Breast epithelium (tissue), 4 donors: ENCODE measurements around the gene RANBP1. TPM values are rescaled to one million over a fixed set of nuclear protein-coding genes. Genes with fewer than 3 reads are reported as not detected.

Experiments used
- DNase-seq, 2 donors: peaks; one replicate each; pipeline ENCODE4 v3.0.0-alpha.2; 2019; ENCODE audit warnings: low spot score in 2 of 2
- H3K27ac ChIP-seq, 2 donors: fragments of 200-600 bp; sonication (generic) in 1 of 2; one replicate each; pipeline ENCODE4 v1.5.1; 2016 to 2019; ENCODE audit warnings: mild to moderate bottlenecking in 1 of 2
- H3K27me3 ChIP-seq, 2 donors: fragments of 200-600 bp; sonication (generic) in 1 of 2; one replicate each; pipeline versions ENCODE4 v1.5.1 to v1.6.0; 2017 to 2019; ENCODE audit warnings: control low read depth in 1 of 2, mild to moderate bottlenecking in 1 of 2
- H3K36me3 ChIP-seq: fragments of 200-600 bp; one replicate; pipeline ENCODE4 v1.5.1; 2019
- H3K4me1 ChIP-seq, 2 donors: fragments of 200-600 bp; sonication (generic); one replicate each; pipeline ENCODE4 v1.5.1; 2016 to 2019; ENCODE audit warnings: control low read depth in 1 of 2
- H3K4me3 ChIP-seq, 3 donors: fragments of 200-600 bp; sonication (generic); 1 replicate in 2 of 3; 2 replicates in 1 of 3; pipeline ENCODE4 v1.5.1; 2016 to 2019; ENCODE audit warnings: mild to moderate bottlenecking in 3 of 3, moderate library complexity in 2 of 3
- H3K9me3 ChIP-seq, 2 donors: fragments of 200-600 bp; sonication (generic) in 1 of 2; one replicate each; pipeline ENCODE4 v1.5.1; 2016 to 2019; ENCODE audit warnings: control low read depth in 1 of 2
- CTCF ChIP-seq, 3 donors: fragments of 450-650 bp; IDR thresholded peaks; one replicate each; pipeline ENCODE4 v1.5.1; 2016 to 2017; ENCODE audit warnings: antibody characterized with exemption in 3 of 3, mild to moderate bottlenecking in 3 of 3, moderate library complexity in 3 of 3
- POLR2A ChIP-seq: fragments of 450-650 bp; IDR thresholded peaks from one replicate; pipeline ENCODE4 v1.6.1; 2016; ENCODE audit warnings: antibody characterized with exemption, mild to moderate bottlenecking, moderate library complexity
- POLR2AphosphoS5 ChIP-seq, 3 donors: sonication (generic); formaldehyde crosslinking; IDR thresholded peaks; one replicate each; pipeline ENCODE4 v1.6.1; 2017; ENCODE audit warnings: antibody characterized with exemption in 3 of 3
- intact Hi-C: fragments of 100-400 bp; cut with DNase I; formaldehyde crosslinking; loops from one replicate; pipeline ENCODE4 v1.15.1; 2023; ENCODE audit warnings: low total_unique reads
- total RNA-seq, 3 donors: library from RNA; depleted of rRNA; stranded (reverse); fragments of >200 nt; gene quantifications; one replicate each; pipeline ENCODE4 v1.1.0, GENCODE V29; 2016

The RANBP1 gene
- total RNA-seq, 3 donors from 2014 or later, result 131 to 202 (median 146) TPM

- H3K27ac ChIP-seq, result no peak overlapping the region
- no peak for DNase-seq
- no peaks in the 10 kb centered on the region for H3K4me1 ChIP-seq
- H3K27me3 ChIP-seq, result no peaks in the 10 kb centered on the region
- no peaks in the 10 kb centered on the region for H3K9me3 ChIP-seq
- peaks cover 12% of the 10 kb centered on the region for H3K36me3 ChIP-seq
- no peak overlapping the region for H3K4me3 ChIP-seq
- intact Hi-C loops, result no loop called here
- TF ChIP-seq POLR2A, result no peak
- no peak for TF ChIP-seq CTCF (IDR thresholded peaks at IDR 0.05)
- TF ChIP-seq POLR2AphosphoS5 (IDR thresholded peaks at IDR 0.05), result no peak
These were observed 7.1 kb upstream of the RANBP1 start for GRCh38 chr22:20108757-20109230.

DNA sequence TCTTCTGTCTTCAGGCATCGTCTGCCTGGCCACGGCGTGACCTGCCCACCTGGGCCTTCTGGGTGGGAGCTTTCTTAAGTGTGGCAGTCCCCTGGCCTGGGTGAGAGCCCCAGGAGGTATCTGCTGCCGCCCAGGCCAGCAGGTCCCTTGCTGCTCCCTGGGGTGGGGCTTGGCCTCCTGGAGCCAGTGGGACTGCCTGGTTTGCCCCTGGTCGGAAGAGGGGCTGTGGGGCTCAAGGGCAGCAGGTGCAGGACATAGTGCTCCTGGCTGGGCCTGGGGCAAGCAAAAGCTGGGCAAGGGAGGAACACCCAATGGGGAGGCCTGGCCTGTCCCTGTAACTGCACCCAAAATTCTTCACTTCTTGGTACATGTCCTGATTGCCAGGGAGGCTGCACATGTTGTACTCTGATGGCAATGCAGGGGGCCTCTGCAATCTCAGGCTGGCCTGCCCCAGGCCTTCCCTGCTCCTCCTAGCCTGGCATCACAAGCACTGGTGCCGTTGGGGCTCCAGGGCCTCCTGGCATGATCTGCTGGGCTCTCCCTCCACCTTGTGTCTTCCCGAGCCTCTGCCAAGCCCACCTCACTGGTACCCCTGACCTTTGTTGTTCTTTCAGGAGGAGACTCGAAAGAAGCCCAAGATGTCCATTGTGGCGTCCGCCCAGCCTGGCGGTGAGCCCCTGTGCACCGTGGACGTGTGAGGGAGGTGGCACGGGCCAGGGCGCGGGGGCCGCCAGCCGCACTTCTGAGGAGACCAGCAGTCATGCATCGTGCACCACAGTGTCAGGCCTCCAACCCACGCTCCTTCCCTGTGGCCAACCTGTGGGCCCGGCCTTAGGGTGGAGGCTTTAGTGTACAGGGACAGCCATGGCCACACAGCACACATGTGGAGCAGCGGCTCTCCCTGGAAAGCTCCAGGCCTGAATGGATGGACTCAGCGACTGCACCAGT is 6.2 kb upstream of the RANBP1 start:
- TF ChIP-seq POLR2A (no peak), CTCF (IDR thresholded peaks at IDR 0.05) (no peak), POLR2AphosphoS5 (IDR thresholded peaks at IDR 0.05) (no peak)
- intact Hi-C loops, result loop anchor here (5.0 kb wide), 1 partner anchor 377 kb away; no protein-coding TSS in a partner anchor
- Histone ChIP-seq H3K27me3 (no peaks in the 10 kb centered on the region), H3K4me1 (no peaks in the 10 kb centered on the region), H3K27ac (no peak overlapping the region), H3K36me3 (peaks cover 12% of the 10 kb centered on the region), H3K4me3 (no peak overlapping the region), H3K9me3 (no peaks in the 10 kb centered on the region)
- DNase-seq, result no peak

GRCh38 chr22:20110359-20110985 is 5.4 kb upstream of the RANBP1 start:
- intact Hi-C loops, result loop anchor here (5.0 kb wide), 1 partner anchor 378 kb away; no protein-coding TSS in a partner anchor
- TF ChIP-seq POLR2AphosphoS5 (IDR thresholded peaks at IDR 0.05) (no peak), POLR2A (no peak), CTCF (IDR thresholded peaks at IDR 0.05) (no peak)
- Histone ChIP-seq H3K27ac (no peak overlapping the region), H3K9me3 (no peaks in the 10 kb centered on the region), H3K27me3 (no peaks in the 10 kb centered on the region), H3K4me3 (no peak overlapping the region), H3K36me3 (peaks cover 12% of the 10 kb centered on the region), H3K4me1 (no peaks in the 10 kb centered on the region)
- no peak for DNase-seq

DNA sequence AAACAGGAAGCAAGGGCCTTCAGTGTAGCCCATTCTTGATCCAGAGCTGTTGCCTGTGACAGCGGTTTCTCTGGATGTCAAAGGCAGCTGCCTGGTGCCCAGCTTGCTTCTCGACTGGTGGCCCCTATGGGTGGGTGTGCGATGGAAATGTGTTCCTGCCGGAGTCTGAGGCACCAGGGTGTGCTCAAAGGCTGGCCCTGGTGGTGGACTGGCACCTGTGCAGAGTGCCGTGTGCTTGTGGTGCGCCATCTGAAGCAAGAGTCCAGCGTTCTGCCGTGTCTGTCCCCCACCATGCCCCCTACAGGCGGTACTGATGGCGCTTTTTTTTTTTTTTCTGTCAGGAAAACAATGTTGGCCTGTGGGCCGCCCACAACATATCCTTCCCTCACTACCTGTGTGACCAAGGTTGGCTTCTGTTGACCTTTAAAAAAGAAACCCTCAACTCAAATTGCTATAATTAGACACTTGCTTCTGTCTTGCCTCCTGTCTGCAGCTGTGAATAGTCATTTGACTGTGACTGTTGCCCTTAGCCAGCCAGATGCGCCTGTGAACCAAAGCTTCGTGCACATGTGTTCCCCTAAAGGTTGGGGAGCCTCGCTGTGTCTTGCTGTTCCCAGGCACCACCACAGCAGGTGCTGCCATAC is 4.7 kb upstream of the RANBP1 start:
- Histone ChIP-seq H3K27ac (no peak overlapping the region), H3K4me1 (peaks cover 5% of the 10 kb centered on the region in 2 donors), H3K36me3 (peaks cover 12% of the 10 kb centered on the region), H3K4me3 (no peak overlapping the region), H3K9me3 (no peaks in the 10 kb centered on the region), H3K27me3 (no peaks in the 10 kb centered on the region)
- TF ChIP-seq CTCF (IDR thresholded peaks at IDR 0.05) (peak in 1 of 3 donors; percentile 6), POLR2A (no peak)
- intact Hi-C loops, result loop anchor here (5.0 kb wide), 1 partner anchor 379 kb away; no protein-coding TSS in a partner anchor
- DNase-seq, result no peak
